Hypothalamus (tissue), 51 donors: ENCODE results near the gene TFF1.

ENCODE experiments used
- DNase-seq, 51 donors: peaks; one replicate each; lab custom pipeline; 2025; lab: John Stamatoyannopoulos, UW

Gene TFF1

DNA sequence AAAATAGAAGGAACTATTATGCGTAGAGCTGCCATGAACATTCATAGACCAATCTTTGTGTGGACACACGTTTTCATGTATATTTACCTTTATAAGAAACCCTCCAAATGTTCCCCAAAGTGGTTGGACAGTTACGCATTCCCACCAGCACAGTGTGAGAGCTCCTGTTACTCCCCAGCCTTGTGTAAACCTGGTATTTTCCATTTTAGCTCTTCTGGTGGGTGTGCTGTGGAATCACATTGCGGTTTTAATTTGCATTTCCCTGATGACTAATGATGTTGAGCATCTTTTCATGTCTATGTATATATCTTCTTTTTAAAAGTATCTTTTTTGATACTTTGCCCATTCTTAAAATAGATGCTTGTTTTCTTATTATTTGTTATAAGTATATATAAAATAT lies 34.2 kb upstream of the TFF1 start:
- DNase-seq: no peak

DNA sequence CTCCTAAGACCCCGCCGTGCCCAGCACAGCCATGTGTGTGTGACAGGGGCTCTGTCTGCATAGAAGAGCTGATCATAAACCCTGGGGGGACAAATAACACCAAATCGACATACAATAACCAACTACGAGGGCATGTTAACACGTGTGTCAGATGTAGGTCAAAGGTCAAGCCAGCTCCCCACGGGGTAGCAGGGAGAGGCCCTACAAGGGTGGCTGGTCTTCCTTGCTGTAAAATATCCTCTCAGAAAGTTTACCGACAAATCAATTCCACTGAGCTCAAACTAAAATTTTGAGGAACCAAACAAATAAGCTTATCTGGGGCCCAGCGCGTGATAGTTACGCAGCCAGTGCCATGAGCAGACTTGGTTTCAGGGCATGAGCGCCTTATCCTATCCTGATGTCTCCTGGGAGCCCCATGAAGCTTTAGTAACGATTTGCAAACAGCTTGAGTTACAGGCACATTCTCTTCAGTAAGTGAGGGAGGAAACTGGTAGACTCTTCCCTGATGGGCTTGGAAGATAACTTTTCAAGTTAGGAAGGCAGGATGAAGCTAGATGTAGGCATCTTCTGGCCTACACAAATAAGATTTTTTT lies 32.2 kb upstream of the TFF1 start:
- no peak for DNase-seq

DNA sequence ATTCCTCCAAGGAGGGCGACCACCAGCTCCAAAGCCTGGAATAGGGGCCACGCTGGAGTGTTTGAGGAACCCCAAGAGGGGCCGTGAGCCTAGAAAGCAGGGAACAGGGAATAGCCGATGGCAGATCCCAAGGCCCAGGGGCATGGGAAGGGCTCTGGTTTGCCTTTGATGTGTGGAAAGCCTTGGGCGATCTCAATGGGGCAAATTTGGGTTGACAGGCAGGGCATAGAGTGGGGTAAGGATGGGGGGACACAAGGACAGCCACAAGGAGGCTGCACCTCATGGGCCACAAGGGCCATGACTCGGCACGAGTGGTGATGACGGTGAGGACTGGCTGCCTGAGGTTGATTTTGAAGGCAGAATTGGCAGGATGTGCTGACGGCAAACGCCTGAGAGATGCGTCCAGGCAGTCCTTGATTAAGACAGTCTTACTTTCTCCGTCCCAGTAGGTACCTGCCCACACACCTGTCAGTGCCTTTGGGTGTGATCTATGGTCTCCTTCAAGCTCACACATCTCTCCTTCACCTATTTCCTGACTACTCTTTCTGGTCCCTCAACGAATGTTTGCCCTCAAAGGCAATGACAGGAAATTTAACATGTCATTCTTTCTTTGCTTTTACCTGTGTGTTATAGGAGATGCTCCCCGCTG lies 31.5 kb upstream of the TFF1 start:
- DNase-seq: no peak

DNA sequence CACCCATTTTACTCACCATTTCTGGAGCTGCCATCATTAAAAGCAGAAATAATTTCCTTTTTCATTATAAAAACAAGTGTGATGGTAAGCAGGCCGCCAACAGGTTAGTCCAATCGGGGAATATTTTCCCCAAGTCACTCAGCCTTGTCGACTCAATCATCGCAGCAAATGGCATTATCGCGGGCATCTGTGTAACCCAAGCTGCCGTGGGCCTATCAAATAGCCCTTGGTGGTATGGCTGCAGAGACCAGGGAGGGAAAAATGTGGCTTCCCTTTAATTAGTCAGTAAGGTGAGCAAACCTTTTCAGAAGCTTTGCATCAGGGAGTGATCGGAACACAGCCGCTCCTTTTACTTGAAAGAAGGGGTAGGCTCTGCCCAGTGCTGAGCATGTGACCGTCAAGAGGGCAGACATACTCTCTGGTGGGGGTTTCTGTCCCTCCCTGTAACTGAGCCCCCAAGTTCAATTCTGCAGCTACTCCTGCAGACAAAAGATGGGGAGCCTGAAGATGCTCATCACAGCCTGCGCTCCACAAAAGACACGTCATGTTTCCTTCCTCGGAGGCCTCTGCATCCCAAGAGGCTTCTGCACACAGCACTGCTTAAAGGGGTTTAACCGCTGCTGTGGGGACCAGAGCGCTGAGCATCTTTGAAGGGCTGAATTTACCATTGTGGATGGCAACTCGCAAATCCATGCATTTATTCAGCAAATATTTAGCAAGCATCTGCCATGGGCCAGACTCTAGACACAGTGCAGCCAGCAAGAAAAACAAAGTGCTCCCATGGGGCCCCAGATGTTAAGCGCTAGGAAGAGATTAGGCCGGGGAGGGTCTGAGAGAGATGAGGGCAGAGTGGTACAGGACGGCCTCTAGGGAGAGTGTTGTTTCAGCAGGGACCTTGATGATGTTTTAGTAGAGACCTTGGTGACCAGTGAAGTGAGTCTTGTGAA lies 30.7 kb upstream of the TFF1 start:
- no peak for DNase-seq

DNA sequence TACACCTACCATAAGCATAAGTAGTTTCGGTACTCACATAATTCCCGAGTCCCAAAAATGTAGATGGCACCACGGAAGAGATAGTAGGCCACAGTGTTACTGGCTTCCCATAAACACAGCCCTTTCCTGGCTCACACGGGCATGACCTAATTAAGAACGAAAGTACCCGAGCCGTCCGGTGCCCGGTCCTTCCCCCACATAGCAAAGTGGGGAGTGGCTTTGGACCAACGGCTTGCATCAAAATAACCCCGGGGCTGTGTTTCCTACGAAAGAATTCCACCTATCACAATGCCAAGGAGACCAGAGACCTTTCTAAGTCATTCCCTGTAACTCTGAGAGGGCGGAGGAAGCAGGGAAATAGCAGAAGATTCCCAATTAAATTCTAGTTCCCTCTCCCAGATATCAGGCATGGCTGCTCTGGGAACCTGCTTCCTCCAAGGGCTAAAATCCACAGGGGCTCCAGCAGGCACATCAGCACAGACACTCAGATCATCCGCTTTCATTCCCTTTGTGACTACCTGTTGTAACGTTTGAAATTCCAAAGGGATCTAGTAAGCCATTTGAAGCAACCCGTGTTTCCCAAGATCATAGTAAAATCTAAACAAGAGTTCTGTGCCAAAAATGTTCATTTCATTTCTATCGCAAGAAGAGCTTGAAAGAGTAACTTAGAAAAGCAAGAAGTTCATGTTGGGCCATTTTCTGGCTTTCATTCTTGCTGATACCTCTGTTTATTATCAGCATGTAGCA lies 29.7 kb upstream of the TFF1 start, which contains the start of gene TMPRSS3:
TMPRSS3 (minus strand) TSS at position 148 of the 747 bp plus-strand sequence. CDS start 635 bp downstream, outside the sequence.
- peak in 3 of 51 donors; percentile 5 to 10 (median 9) for DNase-seq

DNA sequence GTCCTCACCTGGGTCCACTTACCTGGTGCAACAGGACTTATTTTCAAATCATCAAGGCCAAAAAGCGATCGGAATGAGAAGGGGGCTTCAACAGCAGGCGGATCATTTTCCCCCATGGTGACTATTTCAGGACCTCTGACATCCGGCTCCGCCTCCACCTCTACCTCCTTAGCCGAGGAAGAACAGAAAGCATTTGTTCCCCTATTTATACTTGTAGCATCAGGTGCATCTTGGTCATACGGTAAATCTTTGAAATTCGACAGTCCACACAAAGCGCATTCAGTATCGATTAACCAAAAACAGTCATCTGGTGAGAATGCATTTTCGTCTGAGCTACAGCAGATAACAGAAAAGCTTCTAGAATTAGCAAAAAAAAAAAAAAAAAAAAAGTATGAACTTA lies 29.0 kb upstream of the TFF1 start:
- DNase-seq: no peak

DNA sequence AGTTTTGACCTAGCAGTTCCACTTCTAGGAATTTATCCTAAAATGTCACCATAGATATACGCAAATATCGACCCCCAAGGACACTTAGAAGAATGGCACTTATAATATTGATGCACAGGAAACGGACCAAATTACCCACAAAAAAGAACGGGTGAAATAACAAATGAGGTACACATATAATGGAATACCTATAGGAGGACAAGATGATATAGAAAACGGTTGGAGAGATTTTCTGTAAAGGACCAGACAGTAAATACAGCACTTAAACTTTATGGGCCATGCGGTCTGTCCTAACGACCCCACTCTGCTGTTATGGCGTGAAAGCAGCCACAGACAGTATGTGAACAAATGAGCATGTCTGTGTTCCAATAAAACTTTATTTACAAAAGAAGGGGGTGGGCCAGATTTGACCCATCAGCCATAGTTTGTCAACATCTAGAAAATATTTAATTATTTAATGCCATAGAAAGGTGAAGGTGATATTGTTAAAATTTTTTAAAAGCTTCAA lies 27.2 kb upstream of the TFF1 start:
- DNase-seq: no peak

DNA sequence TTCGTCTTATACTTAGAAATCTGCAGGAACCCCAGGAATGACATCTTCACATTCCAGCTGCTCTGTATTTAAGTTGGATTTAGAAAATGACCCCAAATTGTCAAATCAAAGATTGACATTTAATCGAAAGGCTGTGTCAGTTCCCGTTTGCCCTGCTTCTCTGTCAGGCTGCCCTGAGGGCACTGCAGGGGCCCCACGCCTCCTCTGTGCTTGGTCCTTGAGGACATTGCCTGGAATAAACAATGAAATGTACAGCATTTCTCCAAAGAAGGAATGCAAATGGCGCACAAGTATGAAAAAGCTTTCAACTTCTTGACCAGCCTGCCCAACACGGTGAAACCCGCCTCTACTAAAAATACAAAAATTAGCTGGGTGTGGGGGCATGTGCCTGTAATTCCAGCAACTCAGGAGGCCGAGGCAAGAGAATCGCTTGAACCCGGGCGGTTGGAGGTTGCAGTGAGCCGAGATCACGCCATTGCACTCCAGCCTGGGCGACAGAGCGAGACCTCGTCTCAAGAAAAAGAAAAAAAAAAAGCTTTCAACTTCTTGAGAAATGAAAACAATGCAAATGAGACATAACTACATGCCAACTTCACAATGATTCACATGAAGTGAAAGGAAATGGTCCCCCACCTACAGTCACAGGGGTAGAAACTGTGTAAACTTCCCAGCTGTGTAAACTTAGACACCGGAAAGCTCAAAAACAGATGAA lies 26.6 kb upstream of the TFF1 start:
- no peak for DNase-seq

DNA sequence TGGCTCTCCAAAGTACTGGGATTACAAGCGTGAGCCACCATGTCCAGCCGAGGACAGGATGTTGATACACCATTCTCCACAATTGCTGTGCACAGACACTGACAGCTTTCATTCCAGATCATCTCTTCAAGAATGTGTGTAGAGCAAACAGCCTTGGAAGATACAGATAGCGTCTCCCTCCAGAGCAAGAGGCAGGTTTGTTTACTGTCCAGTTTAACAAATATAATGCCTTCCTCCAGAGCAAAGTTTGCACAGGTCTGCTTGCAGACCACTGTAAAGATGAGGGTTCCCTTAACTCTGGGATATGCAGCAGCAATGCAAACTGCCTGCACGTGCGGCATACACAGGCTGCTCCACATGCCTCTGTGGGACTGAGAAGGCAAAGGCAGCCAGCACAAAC lies 25.0 kb upstream of the TFF1 start:
- DNase-seq: no peak

DNA sequence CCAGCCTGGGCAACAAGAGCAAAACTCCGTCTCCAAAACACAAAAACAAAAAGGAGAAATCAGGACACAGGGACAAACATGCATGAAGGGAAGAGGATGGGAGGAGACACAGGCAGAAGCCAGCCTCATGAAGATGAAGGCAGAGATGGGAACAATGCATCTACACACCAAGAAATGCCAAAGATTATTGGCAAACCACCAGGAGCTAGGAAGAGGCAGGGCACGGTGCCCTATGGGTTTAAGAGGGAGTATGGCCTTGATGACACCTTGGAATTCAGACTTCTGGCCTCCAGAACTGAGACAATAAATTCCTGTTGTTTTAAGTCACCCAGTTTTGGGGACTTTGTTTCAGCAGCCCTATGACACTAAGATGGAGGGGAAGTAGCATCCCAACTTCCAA lies 24.4 kb upstream of the TFF1 start:
- no peak for DNase-seq

DNA sequence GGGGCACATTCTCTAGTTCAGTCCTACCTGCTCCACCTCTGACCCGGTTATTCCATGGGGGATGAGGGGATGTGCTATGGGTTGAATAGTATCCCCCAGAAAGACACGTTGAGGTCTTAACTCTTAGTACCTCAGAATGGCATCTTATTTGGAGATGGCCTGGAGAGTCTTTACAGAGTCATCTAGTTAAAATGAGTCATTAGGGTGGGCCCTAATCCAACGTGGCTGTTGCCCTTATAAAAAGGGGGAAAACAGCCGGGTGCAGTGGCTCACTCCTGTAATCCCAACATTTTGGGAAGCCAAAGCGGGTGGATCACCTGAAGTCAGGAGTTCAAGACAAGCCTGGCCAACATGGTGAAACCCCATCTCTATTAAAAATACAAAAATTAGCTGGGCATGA lies 23.9 kb upstream of the TFF1 start:
- no peak for DNase-seq

DNA sequence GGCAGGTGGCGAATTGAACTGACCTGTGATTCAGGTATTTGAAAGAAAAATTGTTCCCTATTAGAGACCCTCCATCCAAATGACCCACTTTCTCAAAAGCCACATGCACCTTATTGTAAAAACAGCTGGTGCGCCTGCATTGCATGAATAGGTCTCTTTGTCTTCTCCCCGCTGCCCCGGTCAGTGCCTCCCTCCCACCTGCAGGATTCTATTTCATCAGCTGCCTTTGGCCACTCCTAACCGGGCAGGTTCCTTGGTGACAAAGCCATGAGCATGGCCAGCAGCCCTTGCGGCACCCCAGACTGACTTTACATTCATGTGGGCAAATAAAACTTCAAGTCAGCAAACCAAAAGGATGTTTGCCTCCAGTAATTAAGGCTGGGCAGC lies 23.1 kb upstream of the TFF1 start:
- no peak for DNase-seq

DNA sequence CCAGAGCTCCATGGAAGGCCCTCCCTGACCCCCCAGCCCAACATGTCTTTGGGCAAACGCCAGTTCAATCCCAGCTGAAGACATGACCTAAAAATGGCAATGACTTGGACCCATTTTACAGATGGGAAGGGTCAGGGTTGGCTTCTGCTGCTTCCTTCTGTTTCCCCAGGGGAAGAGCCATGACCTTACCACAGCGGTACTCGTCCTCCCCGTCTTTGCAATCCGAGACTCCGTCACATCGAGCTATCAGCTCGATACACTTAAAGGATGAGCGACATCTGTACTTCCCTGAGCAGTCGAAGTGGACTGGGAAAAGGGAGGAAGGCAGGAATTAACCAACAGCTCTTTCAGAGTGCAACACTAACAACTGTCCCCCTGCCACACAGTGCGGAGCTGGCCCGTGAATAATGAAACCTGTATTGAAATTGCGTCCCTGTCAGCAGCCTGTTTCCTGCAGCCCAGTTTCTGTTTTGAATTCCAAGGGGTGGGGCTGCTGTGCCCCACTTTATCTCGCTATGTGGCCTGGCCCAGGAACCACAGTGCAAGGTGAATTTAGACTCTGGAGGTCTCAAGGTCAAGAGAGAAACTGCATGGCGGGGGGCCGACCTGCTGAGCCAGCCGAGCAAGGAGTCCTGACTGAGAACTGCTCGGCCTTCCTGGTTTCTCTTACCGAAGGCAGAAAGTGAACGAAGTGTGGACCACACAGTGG lies 22.6 kb upstream of the TFF1 start:
- DNase-seq: no peak

DNA sequence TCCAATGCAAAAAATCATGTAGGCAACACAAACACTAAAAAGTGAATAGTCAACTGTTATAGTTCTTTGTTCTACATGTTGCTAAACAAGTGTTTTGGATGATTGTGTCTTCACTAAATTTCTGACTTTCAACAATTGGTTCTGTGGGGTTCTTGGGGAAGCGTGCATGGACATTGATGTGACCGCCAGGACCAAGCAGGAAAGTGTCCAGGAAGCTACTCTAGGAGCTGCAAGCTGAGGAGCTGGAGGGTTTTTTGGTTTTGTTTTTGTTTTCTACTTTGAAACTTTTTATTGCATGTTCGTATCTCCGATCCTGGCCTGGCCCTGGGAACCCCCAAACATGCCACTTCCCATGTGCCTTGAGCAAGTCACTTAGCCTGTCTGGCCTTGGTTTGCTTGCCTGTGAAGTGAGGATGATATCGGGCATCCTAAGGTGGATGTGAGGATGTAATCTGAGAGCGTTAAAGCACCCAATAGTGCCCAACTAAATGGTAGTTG lies 21.6 kb upstream of the TFF1 start:
- no peak for DNase-seq

DNA sequence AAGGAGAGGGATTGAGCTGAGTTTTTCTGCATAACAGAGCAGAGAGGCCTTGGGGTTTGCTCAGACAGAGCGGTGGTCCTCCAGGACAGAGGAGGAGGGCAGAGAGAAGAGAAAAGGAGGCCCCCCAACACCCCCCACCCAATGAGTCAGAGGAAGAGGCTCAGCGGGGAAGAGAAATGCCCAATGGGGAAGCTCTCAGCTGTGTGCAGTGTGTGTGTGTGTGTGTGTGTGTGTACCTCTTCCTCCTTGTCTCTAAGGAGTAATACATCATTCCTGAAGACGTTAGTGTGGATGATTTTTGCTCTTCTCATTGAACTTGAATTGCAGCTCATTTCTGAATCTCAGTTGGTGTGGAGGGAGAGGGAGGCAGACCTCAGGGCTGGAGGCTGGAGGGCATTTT lies 20.8 kb upstream of the TFF1 start:
- no peak for DNase-seq

DNA sequence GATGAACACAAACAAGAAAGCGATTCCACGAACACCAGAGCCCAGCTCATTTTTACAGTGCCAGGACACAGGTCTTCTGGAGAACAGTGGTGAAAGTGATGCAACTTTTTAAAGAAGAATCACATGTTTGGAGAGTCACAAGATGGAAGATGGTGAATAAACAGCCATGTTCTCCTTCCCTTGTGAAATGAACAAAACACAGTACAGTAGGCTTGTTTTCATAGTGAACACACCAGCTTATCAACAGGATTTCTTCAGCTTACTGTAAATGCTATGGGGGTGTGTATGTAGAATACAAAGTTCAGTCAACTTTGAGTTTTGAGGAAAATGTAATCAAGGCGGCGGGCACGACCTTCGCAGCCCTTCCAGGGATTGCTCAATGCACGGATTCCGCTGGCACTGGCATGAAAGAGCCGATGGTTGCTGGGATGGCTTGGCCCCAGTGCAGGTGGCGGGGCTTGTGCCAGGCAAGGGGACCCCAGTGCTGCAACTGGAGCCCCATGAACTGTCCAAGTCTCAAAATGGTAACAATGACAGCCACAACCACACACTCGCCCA lies 19.8 kb upstream of the TFF1 start:
- DNase-seq: no peak

DNA sequence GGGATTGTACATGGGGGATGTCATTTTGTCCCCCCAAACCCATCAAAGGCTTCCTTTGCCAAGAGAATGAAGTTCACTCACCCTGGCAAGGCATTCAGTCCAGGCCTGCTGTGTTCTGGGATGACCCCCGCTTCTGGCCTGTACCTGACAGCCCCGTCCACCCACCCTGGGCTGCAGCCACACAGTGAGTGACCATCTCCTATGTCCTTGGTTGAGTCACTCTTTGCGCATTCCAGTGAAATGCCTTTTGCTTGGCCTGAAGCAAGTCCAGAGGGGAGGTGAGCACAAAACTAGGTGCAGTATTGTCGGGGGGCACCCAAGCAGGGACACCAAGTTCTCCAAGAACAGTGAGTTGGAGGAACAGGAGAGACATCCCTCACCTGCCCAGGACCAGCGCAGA lies 19.3 kb upstream of the TFF1 start:
- DNase-seq: no peak

DNA sequence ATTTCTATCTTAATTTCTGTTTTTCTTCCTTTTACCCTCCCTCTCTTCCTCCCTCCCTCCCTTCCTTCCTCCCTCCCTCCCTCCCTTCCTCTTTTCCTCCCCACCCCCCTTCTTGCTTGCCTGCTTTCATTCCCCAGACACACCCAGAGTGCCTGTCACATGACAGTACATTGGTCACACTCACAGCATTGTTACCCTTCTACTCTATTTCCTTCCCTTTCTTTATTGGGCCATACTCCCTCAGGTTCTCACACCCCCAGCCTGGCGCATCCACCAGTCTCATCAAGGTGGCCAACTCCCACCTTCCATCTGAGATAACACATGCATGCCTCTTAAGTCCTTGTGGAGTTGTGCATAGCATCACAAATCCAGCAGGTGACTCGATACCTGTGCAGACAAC lies 18.7 kb upstream of the TFF1 start:
- DNase-seq: no peak
